Measurements from ENCODE around the gene MTG2. TPM values are rescaled to one million over a fixed set of nuclear protein-coding genes. Genes with fewer than 3 reads are reported as not detected.

MTG2 gene
- total and polyA plus RNA-seq, 2 of the 13 experiments (the other 11 are each of a cell fraction or from before 2014, with no cell fraction given) = 20.4 to 37.8 TPM

DNA sequence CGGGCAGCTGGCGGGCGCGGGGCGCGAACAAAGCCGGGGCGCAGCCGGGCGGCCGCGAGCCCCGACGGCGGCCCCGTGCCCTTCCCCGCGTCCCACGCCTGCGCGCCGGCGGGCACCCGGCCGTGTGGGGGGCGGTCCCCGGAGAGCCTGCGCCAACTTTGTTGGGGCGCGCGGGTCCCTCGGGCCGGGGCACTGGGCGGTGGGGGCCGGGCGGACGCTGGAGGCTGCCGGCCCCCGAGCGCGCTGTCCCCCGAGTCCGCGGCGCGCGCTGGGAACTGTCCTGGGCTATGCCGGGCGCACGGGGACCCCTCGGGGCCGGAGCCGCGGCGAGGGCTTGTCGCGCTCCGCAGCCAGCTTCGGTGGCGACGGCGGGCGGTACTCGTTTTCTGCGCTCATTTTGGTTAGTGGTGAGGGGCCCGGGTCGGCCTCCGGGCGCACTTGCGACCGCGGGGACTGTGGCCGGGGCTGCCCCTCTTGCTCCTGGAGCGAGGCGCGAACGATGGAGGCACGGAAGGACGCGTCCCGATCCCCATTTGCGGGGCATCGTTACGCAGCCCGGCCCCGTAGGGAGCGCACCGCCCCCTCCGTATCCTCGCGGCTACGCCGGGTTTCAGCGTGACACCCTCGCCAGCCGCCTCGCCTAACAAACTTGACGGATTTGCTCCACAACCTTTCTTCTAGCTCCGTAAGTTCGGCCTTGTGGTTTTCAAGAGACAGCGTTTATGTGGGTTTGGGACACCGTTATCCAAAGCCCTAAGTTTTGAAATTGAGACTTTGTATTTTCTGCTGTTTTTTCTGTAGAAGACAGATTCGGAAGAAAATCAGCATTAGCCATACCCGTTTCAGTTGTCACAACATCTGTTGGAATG, 38.6 kb upstream of the MTG2 start (continued):
- peak; percentile 86; the same call in 1 of the 2 replicates for TF ChIP-seq ZNF772 (CRISPR knock-in tag; IDR thresholded peaks at IDR 0.05)
- 0 out of 2 replicates have a peak, but pooled peaks have one; percentile 35 for TF ChIP-seq ZGPAT (CRISPR knock-in tag; IDR thresholded peaks at IDR 0.05)
- TF ChIP-seq REXO4 (CRISPR knock-in tag; IDR thresholded peaks at IDR 0.05; ENCODE audit: borderline replicate concordance) = peak; percentile 62; the same call in 1 of the 2 replicates
- peak; percentile 54; the same call in 1 of the 2 replicates for TF ChIP-seq HDAC1 (CRISPR knock-in tag; IDR thresholded peaks at IDR 0.05)
- TF ChIP-seq CAMTA2 (CRISPR knock-in tag; IDR thresholded peaks at IDR 0.05; ENCODE audit: borderline replicate concordance) = peak; percentile 65; the same call in 1 of the 2 replicates
- TF ChIP-seq, protein P1, sequence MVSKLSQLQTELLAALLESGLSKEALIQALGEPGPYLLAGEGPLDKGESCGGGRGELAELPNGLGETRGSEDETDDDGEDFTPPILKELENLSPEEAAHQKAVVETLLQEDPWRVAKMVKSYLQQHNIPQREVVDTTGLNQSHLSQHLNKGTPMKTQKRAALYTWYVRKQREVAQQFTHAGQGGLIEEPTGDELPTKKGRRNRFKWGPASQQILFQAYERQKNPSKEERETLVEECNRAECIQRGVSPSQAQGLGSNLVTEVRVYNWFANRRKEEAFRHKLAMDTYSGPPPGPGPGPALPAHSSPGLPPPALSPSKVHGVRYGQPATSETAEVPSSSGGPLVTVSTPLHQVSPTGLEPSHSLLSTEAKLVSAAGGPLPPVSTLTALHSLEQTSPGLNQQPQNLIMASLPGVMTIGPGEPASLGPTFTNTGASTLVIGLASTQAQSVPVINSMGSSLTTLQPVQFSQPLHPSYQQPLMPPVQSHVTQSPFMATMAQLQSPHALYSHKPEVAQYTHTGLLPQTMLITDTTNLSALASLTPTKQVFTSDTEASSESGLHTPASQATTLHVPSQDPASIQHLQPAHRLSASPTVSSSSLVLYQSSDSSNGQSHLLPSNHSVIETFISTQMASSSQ (IDR thresholded peaks at IDR 0.05; ENCODE audit: low read depth) = no peak
- TF ChIP-seq, protein P1 (CRISPR knock-in tag; IDR thresholded peaks at IDR 0.05; ENCODE audit: borderline replicate concordance) = 0 out of 2 replicates have a peak, but pooled peaks have one; percentile 14
- TF ChIP-seq PTBP1 (IDR thresholded peaks at IDR 0.05; ENCODE audit: low read depth, low read length, poor library complexity, severe bottlenecking) = peak; percentile 33
- TF ChIP-seq ARID2 (CRISPR knock-in tag; IDR thresholded peaks at IDR 0.05; ENCODE audit: borderline replicate concordance) = peak; percentile 93; the same call in 1 of the 2 replicates
- TF ChIP-seq, protein P2, sequence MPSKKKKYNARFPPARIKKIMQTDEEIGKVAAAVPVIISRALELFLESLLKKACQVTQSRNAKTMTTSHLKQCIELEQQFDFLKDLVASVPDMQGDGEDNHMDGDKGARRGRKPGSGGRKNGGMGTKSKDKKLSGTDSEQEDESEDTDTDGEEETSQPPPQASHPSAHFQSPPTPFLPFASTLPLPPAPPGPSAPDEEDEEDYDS (CRISPR knock-in tag; IDR thresholded peaks at IDR 0.05) = peak; percentile 30
- 0 out of 2 replicates have a peak, but pooled peaks have one; percentile 9 for TF ChIP-seq FOXC1 (CRISPR knock-in tag; IDR thresholded peaks at IDR 0.05; ENCODE audit: borderline replicate concordance)
- TF ChIP-seq NCOA2 (CRISPR knock-in tag; IDR thresholded peaks at IDR 0.05) = no peak
- TF ChIP-seq ZNF230 (CRISPR knock-in tag; IDR thresholded peaks at IDR 0.05) = peak; percentile 43; the same call in 1 of the 2 replicates
- 0 out of 2 replicates have a peak, but pooled peaks have one; percentile 18 for TF ChIP-seq SKIL (CRISPR knock-in tag; IDR thresholded peaks at IDR 0.05; ENCODE audit: borderline replicate concordance)
- TF ChIP-seq, protein P3, sequence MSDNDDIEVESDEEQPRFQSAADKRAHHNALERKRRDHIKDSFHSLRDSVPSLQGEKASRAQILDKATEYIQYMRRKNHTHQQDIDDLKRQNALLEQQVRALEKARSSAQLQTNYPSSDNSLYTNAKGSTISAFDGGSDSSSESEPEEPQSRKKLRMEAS (IDR thresholded peaks at IDR 0.05) = peak; percentile 88
- peak; percentile 84 for TF ChIP-seq POGK (CRISPR knock-in tag; conservative IDR thresholded peaks at IDR 0.05)

Measured in HepG2 (cell line).